GM21717 (cell line): ENCODE data around the gene DIAPH3.

ENCODE experiments used
- ATAC-seq: cut with Tn5 transposase; IDR thresholded peaks from one replicate; pipeline ENCODE4 v1.9.1; 2021; ENCODE audit warnings: mild to moderate bottlenecking, moderate library complexity; ENCODE audit not compliant: unreplicated experiment

DIAPH3 gene

DNA sequence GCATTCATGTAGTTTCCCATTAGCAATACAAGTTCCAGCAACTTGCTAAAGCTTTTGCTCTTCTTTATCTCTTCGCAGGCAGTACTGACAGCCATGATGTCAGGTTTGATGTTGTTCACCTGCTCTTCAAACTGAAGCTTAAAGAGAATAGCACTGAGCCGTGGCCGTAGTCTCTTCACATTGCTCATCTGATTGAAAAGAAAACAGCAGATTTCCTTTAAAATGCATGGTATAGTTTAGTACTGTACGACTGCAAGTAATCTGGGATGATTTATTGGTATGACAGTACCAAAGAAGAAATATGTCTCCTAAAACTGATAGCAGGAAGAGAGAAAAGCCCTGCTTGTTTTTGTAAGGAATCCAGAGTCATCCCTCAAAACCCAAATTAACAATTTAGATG is 284.4 kb downstream of the DIAPH3 start:
- ATAC-seq, result no peak

DNA sequence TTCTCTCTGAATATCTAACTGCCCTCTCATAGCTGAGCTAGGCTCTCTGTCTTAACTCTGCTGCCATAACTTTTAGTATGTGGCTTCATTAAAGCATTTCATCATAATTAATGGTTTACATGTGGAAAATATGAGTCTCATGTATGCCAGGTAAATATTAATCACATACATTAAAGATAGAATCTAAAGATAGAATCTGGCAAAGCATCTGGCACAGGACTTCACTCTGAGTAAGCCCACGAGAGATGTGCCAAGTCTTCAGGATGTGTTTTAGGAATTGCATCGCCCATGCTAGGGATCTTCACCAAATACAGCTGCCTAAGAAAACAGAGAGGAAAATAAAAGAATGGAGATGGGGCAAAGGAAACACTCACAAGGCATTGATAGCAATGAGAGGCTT is 285.8 kb downstream of the DIAPH3 start:
- no peak for ATAC-seq

DNA sequence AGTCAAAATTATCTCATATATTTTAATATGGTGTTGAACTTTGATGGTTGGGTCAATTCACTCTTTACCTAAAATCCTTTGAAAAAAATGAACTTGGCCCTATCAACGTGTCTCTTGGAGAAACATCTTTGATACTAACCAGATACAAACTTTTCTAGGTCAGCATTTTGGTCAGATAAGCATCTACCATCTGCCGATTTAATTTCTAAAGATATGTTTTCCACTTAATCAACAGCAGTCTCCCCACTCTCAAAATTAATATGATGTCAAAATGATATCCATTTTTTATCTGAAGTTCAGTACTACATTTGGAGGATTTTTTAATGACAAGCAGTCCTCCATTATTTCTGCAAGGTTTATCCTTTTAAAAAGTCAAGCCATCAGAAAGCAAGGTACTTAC is 288.8 kb downstream of the DIAPH3 start:
- no peak for ATAC-seq

DNA sequence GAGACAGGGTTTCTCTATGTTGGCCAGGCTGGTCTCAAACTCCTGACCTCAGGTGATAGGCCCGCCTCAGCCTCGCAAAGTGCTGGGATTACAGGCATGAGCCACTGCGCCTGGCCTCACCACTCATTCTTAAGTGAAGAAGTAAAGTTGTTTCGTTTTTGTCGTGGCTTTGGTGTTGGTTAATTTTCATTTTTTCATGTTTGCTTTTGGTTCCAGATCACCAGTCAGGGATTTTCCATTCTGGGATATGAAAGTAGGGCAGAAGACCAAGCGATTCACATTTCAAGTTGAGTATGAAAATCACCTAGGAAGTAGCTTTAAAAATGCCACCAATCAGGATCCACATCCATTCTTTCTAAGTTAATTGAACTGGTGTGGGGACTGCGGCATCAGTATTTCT is 289.9 kb downstream of the DIAPH3 start:
- no peak for ATAC-seq

DNA sequence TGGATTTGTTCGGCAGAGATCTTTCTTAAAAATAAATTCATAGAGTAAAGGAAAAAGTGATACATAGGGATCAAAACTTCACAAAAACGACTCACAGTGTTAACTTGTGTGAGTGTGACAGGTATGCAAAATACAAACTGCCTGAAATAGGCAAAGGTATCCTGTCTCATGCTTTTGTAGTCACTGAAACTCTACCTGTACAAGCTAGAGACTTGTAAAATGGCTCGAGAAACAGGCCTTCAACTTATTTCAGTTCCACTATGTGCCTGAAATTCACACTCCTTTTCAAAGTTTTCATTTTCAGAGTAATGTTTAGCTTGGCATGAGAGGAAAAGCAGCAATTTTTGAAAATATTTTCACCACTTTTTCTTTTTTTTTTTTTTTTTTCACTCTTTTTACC is 290.4 kb downstream of the DIAPH3 start:
- ATAC-seq, result no peak

DNA sequence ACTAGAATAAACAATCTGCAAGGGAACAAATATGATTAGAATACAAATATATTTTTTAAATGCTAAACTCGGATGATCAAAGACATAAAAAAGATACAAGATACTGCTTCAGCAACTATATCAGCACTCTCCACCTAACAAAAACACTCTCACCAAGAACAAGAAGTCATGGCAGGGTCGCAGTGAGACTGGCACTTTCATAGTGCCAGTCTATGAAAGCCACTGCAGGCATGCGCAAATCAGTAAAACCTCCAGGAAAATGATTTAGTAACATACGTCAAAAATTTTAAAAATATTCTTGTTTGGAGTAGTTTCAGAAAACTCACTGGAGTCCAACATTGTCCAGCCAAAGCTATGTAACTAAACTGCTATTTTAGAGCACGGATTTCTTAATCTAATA is 295.9 kb downstream of the DIAPH3 start:
- ATAC-seq, result no peak

DNA sequence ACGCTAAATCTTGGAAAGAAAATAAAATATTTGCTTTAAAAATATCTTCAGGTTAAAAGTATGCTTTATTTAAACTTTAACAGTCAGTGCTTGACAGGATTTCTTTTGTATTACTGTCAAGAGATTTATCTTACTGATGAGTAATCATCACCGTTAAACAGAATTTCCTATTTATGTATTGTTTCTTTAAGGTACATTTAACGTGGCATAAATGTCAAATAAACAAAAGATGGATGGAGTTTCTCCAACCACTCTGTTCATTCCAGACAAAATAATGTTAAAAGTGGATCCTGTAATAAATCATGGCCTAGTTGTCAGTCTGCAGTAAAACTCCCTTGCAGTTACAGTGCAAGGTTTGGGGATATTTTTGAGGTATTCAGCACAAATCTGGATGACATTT is 298.3 kb downstream of the DIAPH3 start:
- no peak for ATAC-seq

DNA sequence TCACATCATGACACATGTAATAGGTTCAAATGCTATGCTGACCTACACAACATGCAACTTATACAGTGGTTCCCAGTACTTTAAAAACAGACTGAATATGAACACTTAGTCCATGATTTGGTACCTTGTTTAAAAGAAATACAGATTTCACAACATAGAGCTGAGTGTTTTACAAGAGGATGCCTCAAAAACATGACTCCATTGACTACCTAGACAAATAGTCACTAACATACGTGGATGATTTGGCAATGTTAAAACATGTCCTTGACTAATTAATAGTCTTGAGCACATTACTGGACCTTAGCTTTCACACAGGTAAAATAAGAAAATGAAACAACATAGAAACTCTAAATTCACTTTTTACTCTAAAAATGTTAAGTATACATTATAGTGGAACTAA is 300.1 kb downstream of the DIAPH3 start:
- ATAC-seq, result no peak

DNA sequence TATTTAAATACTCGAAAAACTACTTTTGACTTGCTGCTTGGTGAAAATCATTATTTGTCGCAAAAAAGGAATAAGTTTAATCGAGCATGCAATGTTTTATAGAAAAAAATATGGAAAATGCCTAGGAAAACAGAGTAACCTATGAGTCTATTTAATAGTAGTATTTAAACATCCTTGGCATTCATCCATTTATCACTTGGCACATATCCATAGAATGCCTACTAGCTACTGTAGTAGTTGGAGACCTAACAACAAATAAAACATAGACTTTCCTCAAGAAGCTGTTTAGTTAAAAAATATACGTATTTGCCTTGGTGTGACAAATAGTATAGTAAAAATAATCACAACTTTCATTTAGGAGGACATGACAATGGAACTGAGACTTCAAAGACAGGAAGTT is 302.1 kb downstream of the DIAPH3 start:
- no peak for ATAC-seq

DNA sequence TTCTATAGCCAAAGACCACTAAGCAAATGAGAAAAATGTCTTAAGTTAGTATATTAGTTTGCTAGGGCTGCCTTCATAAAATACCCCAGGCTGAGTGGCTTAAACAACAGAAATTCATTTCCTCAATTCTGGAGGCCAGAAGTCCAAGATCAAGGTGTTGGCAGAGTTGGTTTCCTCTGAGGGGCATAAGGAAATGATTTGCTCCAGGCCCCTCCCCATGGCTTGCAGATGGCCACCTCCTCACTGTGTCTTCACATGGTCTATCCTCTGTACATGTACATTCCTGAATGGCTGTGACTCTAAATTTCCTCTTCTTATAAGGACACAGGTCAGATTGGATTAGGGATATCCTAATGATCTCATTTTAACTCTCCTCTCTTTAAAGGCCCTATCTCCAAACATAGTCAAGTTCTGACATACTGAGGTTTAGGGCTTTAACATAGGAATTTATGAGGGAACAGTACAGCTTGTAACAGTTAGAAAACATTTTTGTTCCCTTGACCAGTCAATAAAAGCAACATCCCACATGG is 307.4 kb downstream of the DIAPH3 start:
- no peak for ATAC-seq

DNA sequence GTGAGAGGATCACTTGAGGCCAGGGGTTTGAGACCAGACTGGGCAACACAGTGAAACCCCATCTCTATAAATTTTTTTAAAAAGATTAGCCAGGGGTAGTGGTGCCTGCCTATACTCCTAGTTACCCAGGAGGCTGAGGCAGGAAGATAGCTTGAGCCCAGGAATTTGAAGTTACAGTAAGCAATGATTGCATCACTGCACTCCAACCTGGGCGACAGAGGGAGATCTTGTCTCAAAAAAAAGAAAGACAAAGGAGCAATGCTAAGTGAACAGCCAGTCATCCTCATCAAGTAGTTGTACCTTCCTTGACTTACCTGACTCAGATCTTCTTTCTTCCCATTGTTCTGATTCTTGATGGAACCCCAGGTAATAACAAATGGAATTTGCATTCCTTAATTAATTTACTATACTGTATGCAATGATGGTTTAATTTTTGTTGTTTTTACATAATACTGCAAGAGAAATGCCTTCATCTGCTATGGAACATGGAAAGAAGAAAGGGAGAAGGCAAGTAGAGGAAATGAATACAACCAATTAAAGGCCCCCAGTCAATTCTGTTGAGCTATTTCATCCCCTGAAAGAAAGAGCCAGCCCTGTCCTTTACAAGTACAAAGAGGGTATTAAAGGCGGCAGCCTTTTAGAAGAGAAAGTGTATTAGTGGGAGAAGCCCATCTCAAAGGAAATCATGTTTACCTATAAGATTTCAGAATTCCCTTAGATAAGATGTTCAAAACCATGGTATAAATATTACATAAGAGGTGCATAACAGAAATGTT is 316.7 kb downstream of the DIAPH3 start:
- ATAC-seq, result no peak

DNA sequence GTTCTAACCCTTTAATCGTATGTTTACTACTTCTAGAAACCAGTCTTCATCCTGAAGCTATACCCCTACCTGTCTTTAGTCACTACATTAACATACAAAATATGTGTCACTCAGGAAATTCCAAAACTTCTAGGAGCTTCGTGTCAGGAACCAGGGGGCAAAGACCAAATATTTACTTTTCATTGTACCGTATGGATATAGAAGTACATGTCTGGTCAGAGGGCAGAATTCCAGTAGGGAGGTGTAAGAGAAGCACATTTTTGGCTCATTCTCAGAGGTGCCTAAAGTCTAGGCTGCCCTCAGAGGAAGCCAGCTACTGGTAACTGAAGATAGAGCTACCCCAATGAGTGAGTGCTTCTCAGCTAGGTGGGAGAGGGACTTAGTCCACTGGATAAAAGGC is 320.7 kb downstream of the DIAPH3 start:
- ATAC-seq, result no peak

DNA sequence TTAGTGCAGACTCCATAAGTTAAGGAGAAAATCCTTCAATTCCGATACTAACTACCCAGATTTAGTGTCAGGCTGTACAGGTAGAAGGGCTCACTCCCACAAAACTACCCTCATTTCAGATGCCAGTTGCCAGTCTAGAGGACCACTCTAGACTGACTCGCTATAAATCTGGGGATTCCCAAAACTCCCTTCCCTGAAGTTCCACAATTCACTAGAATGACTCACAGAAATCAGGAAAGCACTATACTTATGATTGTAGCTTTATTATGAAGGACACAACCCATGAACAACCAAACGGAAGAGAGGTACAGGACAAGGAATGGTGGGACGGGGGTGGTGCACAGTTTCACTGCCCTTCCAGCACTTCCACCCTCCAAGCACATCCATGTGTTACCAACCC is 321.2 kb downstream of the DIAPH3 start:
- no peak for ATAC-seq

DNA sequence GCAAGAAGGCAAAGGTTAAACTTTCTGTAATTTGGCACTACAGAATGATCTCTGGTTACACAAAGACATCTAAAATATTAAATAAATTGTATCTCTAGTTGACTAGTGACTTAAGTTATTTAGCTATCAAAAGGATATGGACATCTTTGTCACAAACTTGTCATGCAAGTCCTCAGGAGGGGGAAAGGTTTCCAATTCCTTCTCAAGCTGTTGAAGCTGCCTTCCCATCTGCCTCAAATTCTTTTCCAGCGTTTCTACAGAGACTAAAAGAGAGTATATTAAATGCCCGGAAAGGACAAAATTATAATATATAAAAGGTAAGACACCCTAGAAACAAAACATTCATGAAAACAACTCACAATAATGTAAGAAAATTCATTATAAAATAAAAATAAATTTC is 324.5 kb downstream of the DIAPH3 start:
- ATAC-seq, result no peak

DNA sequence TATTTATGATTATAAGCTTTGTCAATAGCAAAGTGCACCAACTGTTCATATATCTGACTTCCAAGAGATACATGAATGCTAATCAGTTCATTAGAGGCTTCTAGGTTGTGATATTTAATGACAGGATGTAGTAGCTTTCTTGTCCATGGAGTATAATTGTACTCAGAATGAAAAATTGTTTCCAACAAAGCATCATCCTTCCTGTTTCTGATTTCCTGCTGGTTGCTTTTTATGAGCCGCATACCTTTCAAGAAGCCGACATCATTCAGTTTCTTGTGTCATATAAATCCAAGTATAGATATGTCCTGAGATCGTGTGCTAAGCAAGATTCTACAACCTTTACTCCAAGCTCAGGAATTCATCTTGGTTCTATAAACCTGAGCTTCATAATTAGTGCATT is 326.6 kb downstream of the DIAPH3 start:
- no peak for ATAC-seq

DNA sequence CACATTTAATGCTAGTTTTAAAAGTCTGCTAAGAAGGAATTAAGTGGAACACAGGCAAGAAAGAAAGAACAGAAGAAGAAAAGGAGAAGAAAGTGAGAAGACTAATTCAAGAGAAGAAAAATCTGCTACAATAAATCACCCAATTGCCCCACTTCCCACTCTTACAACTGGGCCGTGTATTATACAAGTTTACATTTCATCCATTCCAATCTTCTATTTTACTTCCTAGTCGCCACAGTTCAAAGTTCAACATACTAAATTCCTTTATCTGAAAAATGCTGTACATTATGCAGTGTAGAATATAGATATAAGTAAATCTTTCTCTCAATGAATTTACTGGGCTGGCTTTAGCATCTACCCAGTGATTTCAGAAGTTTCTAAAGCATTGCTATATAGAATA is 328.2 kb downstream of the DIAPH3 start:
- no peak for ATAC-seq

DNA sequence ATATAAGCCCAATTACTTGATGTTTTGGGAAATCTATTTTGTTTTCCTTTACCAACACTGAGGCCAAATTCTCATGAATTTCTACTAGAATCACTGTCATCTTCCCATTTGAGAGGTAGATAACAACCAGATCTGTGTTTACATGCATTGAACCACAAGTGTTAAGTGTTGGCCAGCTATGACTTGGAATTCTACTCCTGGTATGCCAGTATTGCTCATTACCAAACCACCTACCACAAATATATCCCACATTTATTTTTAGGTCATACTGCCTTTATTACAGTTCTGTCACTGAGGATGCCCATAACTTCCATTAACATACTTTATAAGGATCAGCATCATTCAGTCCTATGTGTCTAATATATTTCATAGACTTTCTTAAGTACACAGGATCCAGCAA is 328.9 kb downstream of the DIAPH3 start:
- ATAC-seq, result no peak

DNA sequence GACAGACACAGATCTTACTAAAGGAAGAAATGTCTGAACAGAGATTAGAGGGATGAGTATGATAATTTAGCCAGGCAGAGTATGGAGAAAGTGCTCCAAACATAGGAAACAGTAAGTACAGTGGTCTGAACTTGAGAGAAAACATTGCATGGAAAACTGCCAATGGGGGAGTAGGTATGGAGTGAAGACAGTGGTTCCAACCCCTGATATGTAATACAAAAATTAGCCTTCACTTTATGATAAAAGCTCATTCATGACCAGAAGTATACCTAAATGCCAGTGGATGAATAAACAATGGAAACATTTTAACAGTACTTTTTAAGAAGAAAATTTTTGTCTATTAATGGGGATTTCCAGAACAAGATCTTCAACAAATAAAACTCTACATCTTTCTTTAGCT is 334.0 kb downstream of the DIAPH3 start:
- ATAC-seq, result no peak

DNA sequence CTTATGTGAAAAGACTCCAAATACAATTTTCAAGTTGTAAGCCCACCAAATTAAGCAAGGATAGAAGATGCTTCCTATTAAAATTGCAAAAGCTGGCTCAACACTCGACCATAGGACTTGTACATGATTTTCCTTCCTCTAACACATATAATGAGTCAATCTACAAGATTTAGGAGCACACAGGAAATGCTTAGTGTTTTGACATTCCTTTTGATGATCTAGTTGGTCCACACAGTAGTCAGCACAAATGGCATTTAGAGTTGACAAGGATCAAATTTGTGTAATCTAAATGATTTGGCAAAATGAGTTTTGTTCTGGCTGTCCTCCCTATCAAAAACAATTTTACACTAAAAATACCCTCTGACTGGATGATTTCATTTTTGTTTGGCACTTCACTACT is 340.2 kb downstream of the DIAPH3 start:
- no peak for ATAC-seq

DNA sequence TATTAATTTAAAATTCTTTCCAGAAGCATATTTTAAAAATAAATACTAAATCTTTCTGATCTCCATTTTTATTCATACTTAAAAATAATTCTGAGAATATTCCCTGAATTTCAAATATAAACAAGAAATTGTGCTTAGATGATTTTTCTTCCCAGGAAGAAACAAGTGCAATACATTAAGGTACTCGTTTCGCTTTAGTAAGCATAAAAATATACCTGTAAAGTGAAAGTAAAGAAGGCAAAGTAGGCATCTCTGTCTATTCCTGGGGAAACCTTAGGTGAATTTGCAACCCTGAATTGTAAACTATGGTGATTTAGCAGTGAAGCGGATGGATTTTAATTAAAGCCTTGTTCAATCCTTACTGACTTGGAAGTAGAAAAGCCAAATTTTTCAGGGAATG is 354.2 kb downstream of the DIAPH3 start:
- no peak for ATAC-seq

DNA sequence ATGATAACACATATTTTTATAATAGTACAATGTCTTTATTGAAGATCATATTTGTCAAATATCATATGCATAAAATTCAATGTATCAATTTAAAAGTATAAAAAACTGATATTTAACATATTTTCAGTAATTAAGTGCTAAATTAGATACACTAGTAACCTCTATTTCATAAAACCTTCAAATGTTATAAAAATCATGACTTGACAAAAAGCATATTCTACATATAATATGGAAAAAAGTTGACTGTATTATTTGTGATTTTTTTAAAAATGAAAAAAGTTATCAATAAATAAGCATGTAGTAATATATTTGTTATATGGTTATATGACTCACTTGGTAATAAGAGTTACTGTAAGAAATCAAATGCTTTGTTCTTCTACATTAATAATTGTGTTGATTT is 356.9 kb downstream of the DIAPH3 start:
- ATAC-seq, result no peak

DNA sequence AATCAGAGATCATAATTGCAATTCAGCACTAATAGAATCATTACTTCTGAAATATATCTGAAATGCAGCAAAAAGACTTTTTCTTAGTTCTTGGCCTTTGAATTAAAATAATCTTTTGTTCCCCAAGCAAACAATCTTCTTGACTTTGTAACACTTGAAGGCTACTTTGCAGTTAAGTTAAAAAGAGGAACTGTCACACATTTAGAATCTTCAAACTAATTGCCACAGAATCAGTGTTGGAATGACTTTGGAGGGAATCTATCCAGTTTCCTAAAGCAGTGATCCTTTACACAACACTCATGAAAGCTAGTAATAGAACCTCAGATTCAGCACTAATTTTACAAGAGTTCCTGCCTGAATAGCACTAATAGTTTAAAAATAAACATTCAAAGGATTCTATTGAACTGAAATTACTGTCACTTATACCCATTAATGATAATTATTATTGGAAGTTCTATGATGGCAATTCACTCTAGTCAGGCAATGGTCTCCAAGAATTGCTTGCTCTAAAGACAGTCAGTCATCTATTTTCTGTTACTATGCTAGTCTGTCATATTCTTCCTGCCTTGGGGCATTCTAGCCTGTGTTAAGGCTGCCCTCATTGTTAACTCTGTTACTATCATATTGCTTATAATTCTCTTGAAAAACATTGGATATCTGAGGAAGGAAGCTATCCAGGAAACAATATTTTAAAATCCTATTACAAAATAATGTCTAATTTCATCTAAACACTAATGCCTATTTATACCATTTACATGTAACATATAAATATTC is 362.4 kb downstream of the DIAPH3 start:
- ATAC-seq, result no peak
